ENCODE data around the gene MTA1.
A peak's percentile ranks its signal among the peaks of the same experiment; 100 is the strongest.

The MTA1 gene

DNA sequence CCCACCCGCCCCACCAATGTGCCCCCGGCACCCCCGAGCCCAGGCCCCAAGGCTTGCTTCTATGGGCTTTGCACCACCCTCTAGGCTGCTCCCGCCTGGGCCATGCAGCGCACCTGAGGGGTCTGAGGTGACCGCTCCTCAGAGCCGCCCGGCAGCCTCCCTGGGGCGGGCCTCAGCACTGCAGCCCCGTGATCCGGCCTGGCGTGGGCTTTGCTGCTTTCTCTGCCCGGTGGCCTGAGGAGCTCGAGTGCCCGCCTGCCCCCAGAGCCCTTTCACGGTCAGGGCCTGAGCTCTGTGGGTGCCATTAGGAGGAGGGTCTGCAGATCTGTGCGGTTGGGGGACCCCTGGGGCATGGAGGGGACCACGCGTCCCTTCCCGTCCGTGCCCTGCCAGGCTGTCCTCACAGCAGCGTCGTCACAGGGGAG lies 6.2 kb downstream of the MTA1 start:
- no peak for DNase-seq

GRCh38 chr14:105426416-105427130 lies 6.9 kb downstream of the MTA1 start:
- DNase-seq, result no peak

GRCh38 chr14:105427412-105427811 lies 7.8 kb downstream of the MTA1 start:
- DNase-seq, result no peak

DNA sequence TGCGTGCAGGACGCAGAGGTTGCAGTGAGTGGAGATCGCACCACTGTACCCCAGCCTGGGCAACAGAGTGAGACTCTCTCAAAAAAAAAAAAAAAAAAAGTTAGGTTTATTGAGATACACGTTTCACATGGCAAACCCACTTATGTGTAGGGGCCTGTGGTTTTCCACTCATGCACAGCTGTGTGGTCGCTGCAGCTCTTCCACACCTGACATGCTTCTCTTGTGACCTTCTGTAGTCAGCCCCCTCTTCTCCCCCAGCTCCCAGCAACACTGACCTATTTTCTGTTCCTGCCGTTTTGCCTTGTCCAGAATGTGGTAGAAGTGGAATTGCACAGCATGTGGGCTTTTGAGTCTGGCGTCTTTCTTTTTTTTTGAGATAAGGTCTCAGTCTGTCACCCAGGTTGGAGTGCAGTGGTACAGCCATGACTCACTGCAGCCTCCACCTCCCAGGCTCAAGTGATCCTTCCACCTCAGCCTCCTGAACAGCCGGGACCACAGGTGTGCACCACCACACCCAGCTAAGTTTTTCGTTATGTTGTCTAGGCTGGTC lies 8.4 kb downstream of the MTA1 start:
- no peak for DNase-seq

DNA sequence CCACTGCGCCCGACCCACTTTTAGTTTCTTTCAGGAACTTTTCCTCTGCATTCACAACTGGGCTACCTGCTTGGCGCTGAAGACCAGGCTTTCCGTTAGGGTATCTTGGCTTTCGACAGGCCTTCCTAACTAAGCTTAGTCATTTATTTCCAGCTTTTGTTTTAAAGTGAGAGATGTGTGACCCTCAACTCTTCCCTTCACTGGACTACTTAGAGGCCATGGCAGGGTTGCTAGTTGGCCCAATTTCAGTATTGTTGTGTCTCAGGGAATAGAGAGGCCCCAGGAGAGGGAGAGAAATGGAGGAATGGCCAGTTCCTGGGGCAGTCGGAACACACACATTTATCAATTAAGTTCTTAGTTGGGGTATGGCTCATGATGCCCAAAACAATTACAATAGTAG lies 10.4 kb downstream of the MTA1 start:
- no peak for DNase-seq

- no peak for DNase-seq
Observed at GRCh38 chr14:105430565-105430964, 10.9 kb downstream of the MTA1 start.

DNA sequence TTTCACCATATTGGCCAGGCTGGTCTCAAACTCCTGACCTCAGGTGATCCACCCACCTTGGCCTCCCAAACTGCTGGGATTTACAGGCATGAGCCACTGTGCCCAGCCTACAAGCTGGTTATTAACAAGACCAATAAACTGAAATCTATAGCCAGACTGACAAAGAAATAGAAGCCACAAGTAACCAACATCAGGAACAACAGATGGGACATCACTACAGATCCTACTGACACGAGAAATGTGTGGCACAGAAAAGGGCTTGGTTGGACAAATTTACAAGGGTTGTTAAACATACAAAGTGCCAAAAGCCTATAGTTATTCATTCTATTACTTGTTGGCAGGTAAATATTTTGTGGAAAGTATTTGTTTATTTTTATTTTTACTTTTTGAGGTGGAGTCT lies 11.6 kb downstream of the MTA1 start:
- no peak for DNase-seq

- no peak for DNase-seq
Observed at GRCh38 chr14:105432657-105433056, 13.0 kb downstream of the MTA1 start.

- DNase-seq, result no peak
Observed at GRCh38 chr14:105433161-105433605, 13.6 kb downstream of the MTA1 start.

DNA sequence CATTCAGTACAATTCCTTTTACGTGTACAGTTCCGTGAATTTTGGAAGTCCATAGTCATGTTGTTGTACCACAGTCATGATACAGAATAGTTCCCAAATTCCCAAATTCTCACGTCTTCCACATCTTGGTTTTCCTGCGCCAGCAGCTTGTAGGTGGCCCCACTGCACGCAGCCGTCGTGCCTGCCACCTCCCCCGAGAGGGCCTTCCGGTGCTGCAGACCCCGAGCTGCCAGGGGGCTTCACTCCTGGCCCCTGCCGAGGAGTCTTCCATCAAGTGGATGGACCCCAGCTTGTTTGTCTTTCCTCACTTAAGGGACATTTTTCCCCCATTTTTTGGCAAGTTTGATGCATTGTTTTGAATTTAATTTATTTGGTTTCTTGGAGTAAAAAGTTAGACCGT lies 16.8 kb downstream of the MTA1 start:
- no peak for DNase-seq

DNA sequence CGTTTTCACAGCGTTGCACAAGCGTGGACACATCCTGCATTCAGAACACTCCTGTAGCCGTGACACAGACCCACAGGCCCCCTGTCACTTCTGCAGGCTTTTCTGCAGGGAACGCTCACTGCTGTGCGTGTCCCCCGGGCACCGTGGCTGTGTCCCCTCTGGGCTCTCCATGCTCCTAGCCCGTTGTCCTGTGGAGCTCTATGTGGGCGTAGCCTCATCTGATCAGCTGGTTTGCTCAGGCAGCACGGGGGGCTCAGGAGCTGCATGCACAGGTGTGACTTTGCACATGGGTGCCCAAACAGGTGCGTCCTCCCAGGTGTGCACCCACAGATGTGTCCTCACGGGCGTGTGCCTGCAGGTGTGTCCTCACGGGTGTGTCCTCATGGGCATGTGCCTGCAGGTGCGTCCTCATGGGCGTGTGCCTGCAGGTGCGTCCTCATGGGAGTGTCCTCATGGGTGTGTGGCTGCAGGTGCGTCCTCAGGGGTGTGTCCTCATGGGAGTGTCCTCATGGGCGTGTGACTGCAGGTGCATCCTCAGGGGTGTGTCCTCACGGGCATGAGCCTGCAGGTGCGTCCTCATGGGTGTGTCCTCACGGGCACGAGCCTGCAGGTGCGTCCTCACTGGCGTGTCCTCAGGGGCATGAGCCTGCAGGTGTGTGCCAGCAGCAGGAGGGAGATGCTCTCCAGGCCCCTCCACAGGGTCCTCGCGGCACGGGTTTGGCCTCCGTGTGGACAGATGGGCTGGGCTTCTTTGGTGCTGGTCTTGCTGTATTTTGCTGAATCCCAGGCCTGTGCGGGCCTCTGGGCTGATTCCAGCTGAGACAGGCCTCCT lies 17.5 kb downstream of the MTA1 start:
- DNase-seq, result peak; percentile 79

GRCh38 chr14:105437723-105438500 lies 18.3 kb downstream of the MTA1 start:
- DNase-seq, result no peak

GRCh38 chr14:105439179-105439578 lies 19.6 kb downstream of the MTA1 start:
- DNase-seq, result no peak

DNA sequence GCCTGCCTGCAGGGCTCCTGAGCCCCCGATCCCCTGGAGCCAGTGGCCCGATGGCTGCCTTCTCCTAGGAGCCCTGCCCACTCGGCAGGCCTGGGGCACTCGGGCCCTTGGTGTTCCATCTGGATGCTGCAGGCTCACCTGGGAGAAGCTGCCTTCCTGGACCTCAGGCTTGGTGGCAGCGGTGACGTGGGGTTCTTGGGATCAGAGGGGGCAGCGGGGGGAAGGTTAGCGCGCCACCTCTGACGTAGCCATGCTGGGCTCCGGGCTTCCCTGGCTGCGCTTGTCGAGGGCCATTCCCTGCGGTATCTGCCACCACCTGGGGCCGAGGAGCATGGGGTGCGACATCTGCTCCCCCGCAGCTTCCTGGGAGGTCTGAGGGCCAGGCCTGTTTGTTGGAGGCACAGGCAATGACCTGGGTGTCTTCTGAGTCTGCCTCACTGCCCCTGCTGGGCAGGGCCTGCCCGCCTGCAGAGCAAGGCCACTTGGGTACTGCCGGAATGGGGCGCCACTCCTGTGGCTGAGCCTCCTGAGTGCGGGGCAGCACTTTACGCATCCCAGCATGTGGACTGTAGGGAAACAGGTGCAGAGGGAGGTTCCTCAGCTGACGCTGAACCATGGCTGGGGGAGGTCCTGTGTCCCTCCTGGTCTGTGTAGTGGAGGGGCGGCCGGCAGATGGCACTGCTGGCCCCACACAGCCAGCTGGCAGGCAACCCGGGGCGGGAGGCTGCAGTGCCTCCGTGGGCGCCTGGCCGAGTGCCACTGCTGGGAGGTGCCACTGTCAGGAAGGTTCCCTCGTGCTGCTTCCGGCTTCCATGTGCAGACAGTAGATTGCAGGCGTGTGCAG lies 20.3 kb downstream of the MTA1 start:
- DNase-seq, result no peak

DNA sequence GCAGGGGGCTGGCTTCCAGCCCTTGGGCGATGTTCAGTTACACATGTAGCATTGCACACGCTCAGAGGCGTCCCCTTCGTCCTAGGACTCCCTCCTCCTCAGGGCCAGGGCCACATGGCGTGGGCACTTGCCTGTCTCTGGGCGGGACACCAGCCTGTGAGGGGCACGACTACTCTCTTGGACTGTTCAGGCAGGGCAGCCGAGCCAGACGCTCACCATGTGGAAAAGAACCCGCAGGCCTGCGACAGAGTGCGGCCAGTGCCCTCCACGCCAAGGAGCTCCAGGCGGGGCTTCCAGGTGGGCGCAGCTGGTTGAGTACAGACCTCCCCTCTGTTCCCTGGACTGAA lies 20.9 kb downstream of the MTA1 start:
- no peak for DNase-seq

GRCh38 chr14:105440992-105441391 lies 21.4 kb downstream of the MTA1 start:
- DNase-seq, result no peak

DNA sequence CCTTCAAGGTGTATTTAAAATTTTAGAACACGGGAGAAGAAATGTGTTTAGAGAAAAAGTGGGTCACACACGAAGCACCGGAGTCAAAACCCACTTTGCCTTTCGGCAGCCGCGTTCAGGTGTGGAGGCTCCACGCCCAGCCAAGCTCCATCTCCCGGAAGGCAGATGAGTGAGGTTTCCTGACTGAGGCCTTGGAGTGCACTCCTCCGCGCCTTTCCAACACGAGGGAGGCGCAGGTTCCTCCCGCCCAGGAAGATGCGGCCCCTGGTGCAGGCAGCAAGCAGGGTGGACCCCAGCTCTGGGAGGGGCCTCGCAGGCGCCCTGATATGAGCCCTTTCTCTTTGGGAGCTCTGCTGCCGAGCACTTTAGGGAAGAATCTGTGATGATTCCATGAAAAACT lies 22.5 kb downstream of the MTA1 start:
- DNase-seq, result no peak

DNA sequence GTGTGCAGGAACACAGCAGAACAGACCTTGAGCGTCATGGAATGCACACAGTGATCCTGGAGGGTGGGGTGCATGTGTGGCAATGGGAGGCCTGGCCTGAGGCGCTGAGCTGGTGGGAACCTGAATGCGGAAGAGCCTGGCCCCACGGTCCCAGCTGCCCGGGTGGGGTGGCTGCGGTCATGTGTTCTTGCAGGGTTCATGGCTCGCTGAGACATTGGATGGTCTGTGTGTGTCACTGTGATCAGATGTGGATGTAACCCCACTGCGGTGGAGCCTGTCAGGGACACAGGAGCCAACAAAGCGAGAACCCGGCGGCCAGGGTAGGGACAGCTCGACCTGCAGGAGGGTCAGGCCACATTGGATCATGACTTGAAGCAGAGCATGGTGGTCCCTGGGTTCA lies 23.2 kb downstream of the MTA1 start:
- DNase-seq, result no peak

DNA sequence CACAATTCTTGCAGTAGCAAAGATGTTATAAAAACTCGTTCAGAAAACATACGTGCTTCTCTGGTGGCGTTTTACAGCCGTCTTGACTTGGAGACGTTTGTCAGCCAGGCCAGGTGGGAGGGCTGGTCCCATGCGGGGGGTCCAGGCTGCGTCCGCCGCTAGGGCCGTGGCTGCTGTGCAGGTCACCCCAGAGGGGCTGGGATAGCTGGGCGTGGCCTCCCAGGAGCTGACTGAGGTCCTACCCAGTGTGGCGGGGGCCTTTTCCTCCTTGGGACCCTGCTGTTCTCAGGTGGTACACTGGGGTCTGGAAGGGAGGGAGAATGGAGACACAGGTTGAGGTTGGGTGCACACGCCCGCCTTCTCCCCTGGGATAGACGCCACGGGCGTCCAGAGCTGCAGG lies 25.2 kb downstream of the MTA1 start:
- DNase-seq, result no peak

DNA sequence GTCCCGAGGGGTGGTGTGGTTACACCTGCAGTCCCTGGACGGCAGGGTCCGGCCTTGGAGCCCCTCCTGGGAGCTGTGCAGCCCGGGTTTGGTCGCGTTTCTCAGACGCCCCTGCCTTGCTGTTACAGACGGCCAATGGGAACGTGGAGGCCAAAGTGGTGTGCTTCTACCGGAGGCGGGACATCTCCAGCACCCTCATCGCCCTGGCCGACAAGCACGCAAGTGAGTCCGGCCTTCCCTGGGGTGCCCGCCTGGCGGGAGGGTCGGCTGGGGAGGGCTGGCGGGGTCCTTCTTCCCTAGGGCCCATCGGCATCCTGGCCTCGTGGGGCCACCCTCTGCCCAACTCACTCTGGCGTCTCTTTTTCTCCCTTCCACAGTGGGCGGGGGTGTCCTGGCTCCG lies 25.7 kb downstream of the MTA1 start:
- DNase-seq, result no peak

DNA sequence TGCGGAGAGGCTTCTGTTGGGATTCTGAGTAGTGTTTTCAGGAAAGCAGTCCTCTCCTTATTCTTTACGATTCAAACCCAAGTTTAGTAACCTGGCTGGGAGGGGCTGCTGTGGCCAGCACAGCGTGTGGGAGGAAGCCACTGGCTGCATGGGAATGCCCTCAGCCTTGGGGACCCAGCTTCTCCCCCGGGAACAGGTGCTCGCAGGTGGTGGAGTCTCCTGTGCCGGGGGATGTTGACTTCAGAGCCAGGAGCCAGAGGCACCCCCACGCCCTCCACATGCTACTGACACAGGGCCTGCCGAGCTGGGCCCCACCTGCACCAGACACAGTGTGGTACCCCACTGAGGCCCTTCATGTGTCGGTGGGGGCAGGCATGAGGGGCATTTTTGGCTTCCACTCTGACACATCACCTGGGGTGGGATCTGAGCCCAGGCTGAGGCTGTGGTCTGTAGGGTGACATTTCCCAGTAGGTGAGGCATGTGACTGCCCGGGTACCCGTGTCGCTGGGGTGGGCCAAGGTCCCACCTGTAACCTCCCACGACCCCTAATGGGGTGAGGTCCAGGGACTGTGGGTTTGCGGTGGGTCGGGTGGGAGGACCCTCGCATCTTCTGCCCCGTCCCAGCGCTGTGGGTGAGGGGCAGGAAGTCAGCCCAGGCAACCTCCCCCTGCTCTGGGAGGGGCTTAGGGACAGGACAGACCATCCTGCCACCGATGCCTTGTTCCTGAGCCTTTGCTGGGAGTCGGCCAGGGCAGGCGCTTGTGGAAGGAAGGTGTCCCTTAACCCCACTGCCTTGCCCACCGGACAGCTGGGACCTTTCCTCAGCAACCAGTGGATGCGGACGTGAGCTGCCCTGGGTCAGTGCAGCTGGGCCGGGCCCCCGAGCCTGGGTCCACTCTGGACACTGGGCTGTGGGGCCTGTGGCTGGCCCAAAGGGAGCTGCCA lies 26.5 kb downstream of the MTA1 start:
- DNase-seq, result no peak

All from DMS53 (cell line).